Endothelial cell of umbilical vein (primary cell): ENCODE measurements around the gene PHACTR2. TPM values are rescaled to one million over a fixed set of nuclear protein-coding genes. Genes with fewer than 3 reads are reported as not detected.

ENCODE experiments used
- BruUV-seq: library from RNA; stranded (reverse); fragments of 400-500 nt; replicated peaks from 2 replicates; lab custom pipeline; 2021; lab: Mats Ljungman, UMichigan
- CTCF ChIA-PET: fragments of 300-600, 350-600 bp; sonication (Branson Sonifier 250); formaldehyde crosslinking; loops from one replicate; lab custom pipeline; 2021; ENCODE audit warnings: antibody characterized with exemption, inconsistent platforms; lab: Charles Lee
- POLR2A ChIA-PET: fragments of 300-600, 350-600 bp; sonication (Branson Sonifier 250); formaldehyde crosslinking; loops from one replicate; lab custom pipeline; 2021; ENCODE audit warnings: antibody characterized with exemption, inconsistent platforms; lab: Charles Lee
- DNase-seq: peaks from one replicate; pipeline ENCODE4 v3.0.0-alpha.2; 2011; ENCODE audit warnings: low read depth, low spot score
- FAIRE-seq: peaks from 2 replicates; lab custom pipeline; 2011; peaks lifted over from hg19 to GRCh38; lab: Jason Lieb, UNC
- H2AFZ ChIP-seq: 2 replicates; pipeline ENCODE4 v1.6.0; 2012; ENCODE audit warnings: low read depth, low read length, control low read depth, inconsistent platforms
- H3K27ac ChIP-seq: 2 replicates; pipeline ENCODE4 v1.5.1; 2011; ENCODE audit warnings: low read depth, mild to moderate bottlenecking, control low read depth, low read length, moderate library complexity; ENCODE audit not compliant: insufficient read depth
- H3K27me3 ChIP-seq, 2 experiments: 2 replicates each; pipeline versions ENCODE4 v1.6.0 to v1.6.1; 2011; ENCODE audit warnings: low read length in 2 of 2, mixed read lengths in 1 of 2; ENCODE audit not compliant: control insufficient read depth in 2 of 2, insufficient read depth in 2 of 2
- H3K36me3 ChIP-seq, 2 experiments: 2 replicates in 1 of 2; 3 replicates in 1 of 2; pipeline ENCODE4 v1.5.1; 2011; ENCODE audit warnings: low read length in 2 of 2, mild to moderate bottlenecking in 1 of 2, moderate library complexity in 1 of 2; ENCODE audit not compliant: control insufficient read depth in 2 of 2, insufficient read depth in 2 of 2; ENCODE audit errors: extremely low read depth in 1 of 2
- H3K4me1 ChIP-seq: 3 replicates; pipeline ENCODE4 v1.5.1; 2011; ENCODE audit warnings: mild to moderate bottlenecking, low read length; ENCODE audit not compliant: control insufficient read depth, insufficient read depth; ENCODE audit errors: extremely low read depth
- H3K4me2 ChIP-seq: 2 replicates; pipeline ENCODE4 v1.6.1; 2011; ENCODE audit warnings: low read length, control low read depth, mixed read lengths; ENCODE audit not compliant: insufficient read depth
- H3K4me3 ChIP-seq, 3 experiments: fragments of 200-600 bp in 1 of 3; sonication (generic), shearing (Covaris generic) in 1 of 3; replicated peaks in 1 of 3; 2 replicates each; pipeline ENCODE4 v1.5.1; 2011 to 2016; ENCODE audit warnings: control low read depth in 3 of 3, low read length in 3 of 3, mild to moderate bottlenecking in 2 of 3, inconsistent platforms in 1 of 3, low read depth in 1 of 3, moderate library complexity in 1 of 3; ENCODE audit not compliant: insufficient read depth in 1 of 3
- H3K79me2 ChIP-seq: 2 replicates; pipeline ENCODE4 v1.6.0; 2012; ENCODE audit warnings: low read length, inconsistent platforms; ENCODE audit not compliant: control insufficient read depth, insufficient read depth
- H3K9ac ChIP-seq: replicated peaks from 2 replicates; pipeline ENCODE3; 2011; ENCODE audit warnings: low read length, control low read depth; ENCODE audit not compliant: insufficient read depth; ENCODE audit errors: extremely low read depth
- H3K9me1 ChIP-seq: replicated peaks from 3 replicates; pipeline ENCODE4 v1.6.0; 2011; ENCODE audit warnings: mild to moderate bottlenecking, low read length; ENCODE audit not compliant: control insufficient read depth, insufficient read depth; ENCODE audit errors: extremely low read depth
- H3K9me3 ChIP-seq: replicated peaks from 2 replicates; pipeline ENCODE4 v1.5.1; 2012; ENCODE audit warnings: low read length, inconsistent platforms; ENCODE audit not compliant: control insufficient read depth, insufficient read depth
- H4K20me1 ChIP-seq: replicated peaks from 2 replicates; pipeline ENCODE3; 2011; ENCODE audit warnings: mild to moderate bottlenecking, low read length; ENCODE audit not compliant: control insufficient read depth, insufficient read depth; ENCODE audit errors: extremely low read depth
- CTCF ChIP-seq, 2 donors: IDR thresholded peaks; 1 replicate in 1 of 2; 2 replicates in 1 of 2; pipeline ENCODE4 v1.5.1; 2011; ENCODE audit warnings: low read length in 2 of 2, mild to moderate bottlenecking in 2 of 2, moderate library complexity in 2 of 2, control low read depth in 1 of 2, inconsistent platforms in 1 of 2, low read depth in 1 of 2; ENCODE audit not compliant: insufficient read depth in 1 of 2; ENCODE audit errors: extremely low read depth in 1 of 2
- EZH2 ChIP-seq: IDR thresholded peaks from 2 replicates; pipeline ENCODE4 v1.6.1; 2012; ENCODE audit warnings: borderline replicate concordance, low read depth, mild to moderate bottlenecking, moderate library complexity, low read length, inconsistent platforms; ENCODE audit not compliant: severe bottlenecking
- FOS ChIP-seq: IDR thresholded peaks from 2 replicates; pipeline ENCODE4 v1.6.1; 2011; ENCODE audit warnings: mild to moderate bottlenecking, low read length, moderate library complexity, borderline replicate concordance; ENCODE audit not compliant: insufficient read depth
- GATA2 ChIP-seq: IDR thresholded peaks from 2 replicates; pipeline ENCODE4 v1.7.0; 2011; ENCODE audit warnings: low read depth, mild to moderate bottlenecking, moderate library complexity, mixed read lengths, low read length; ENCODE audit not compliant: insufficient read length, insufficient read depth
- JUN ChIP-seq: IDR thresholded peaks from 2 replicates; pipeline ENCODE4 v1.6.1; 2011; ENCODE audit warnings: borderline replicate concordance, low read depth; ENCODE audit not compliant: insufficient read length, insufficient read depth
- MYC ChIP-seq: IDR thresholded peaks from one replicate; pipeline ENCODE4 v1.6.1; 2011; ENCODE audit warnings: mild to moderate bottlenecking, low read depth, low read length
- POLR2A ChIP-seq: IDR thresholded peaks from 2 replicates; pipeline ENCODE4 v1.6.1; 2012; ENCODE audit warnings: low read depth, mild to moderate bottlenecking, control low read depth, low read length
- POLR2AphosphoS5 ChIP-seq: IDR thresholded peaks from 2 replicates; pipeline ENCODE4 v1.6.1; 2012; ENCODE audit warnings: low read depth, mild to moderate bottlenecking, control low read depth, low read length, moderate library complexity; ENCODE audit not compliant: insufficient read depth
- dilution Hi-C: fragments of 300-500 bp; cut with MboI; formaldehyde crosslinking; loops from one replicate; pipeline ENCODE4 v1.15.0; 2019; ENCODE audit warnings: low sequenced_read_pairs; ENCODE audit not compliant: extremely low pct_ligation_motif_present
- intact Hi-C: fragments of 100-400 bp; cut with micrococcal nuclease; formaldehyde crosslinking; loops from one replicate; pipeline ENCODE4 v1.10.0; 2022
- polyA plus RNA-seq, 4 experiments: library from polyadenylated mRNA; depleted of rRNA in 3 of 4; stranded (reverse) in 3 of 4; unstranded in 1 of 4; fragments of >200 nt; gene quantifications; 2 replicates each; pipeline versions ENCODE4 v1.2.1 to v1.2.3, GENCODE V29; 2011 to 2012; ENCODE audit warnings: missing spikeins in 1 of 4
- total RNA-seq: library from RNA; stranded (reverse); gene quantifications from 2 replicates; pipeline ENCODE4 v1.2.3, GENCODE V29; 2021
- TF ChIP-seq, protein P1 (sequence below): IDR thresholded peaks from 2 replicates; pipeline ENCODE4 v1.6.1; 2011; ENCODE audit not compliant: insufficient read depth, insufficient read length

Gene PHACTR2
- total and polyA plus RNA-seq, 2 donors (not counting 3 experiments of a cell fraction or from before 2014, with no cell fraction given) = 16.3 to 178 TPM

DNA sequence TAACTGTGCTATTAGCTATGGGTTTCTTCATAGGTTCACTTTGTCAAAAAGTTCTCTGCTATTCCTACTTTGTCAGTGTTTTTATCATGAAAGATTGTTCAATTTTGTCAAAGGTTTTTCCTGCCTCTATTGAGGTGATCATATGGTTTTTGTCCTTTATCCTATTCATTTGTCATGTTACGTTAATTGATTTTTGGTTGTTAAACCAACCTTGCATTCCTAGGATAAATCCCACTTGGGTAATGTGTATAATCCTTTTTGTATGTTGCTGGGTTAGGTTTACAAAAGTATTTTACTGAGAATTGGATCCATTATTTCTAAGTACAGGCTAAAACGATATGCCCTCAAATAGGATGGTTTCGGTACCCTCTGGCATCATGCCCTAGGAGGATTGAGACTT is 5.0 kb downstream of the PHACTR2 start:
- Histone ChIP-seq H3K9me1 (no peaks in the 10 kb centered on the region), H3K9me3 (no peaks in the 10 kb centered on the region), H4K20me1 (no peaks in the 10 kb centered on the region), H3K36me3 (peaks cover 0 to 2% of the 10 kb centered on the region in 2 experiments), H3K4me2 (no peak overlapping the region), H3K27me3 (no peaks in the 10 kb centered on the region), H3K4me1 (peaks cover 38% of the 10 kb centered on the region), H3K9ac (no peak overlapping the region), H3K4me3 (no peak overlapping the region), H2AFZ (no peak overlapping the region), H3K27ac (no peak overlapping the region), H3K79me2 (peaks cover 90% of the 10 kb centered on the region)
- POLR2A ChIA-PET = no interaction called here
- CTCF ChIA-PET = no interaction called here
- DNase-seq (no peak), FAIRE-seq (no peak)
- intact Hi-C loops (no loop called here), dilution Hi-C loops (no loop called here)
- TF ChIP-seq FOS = no peak
- no peak for TF ChIP-seq GATA2
- no peak for TF ChIP-seq MYC
- no peak for TF ChIP-seq CTCF (IDR thresholded peaks at IDR 0.05; ENCODE audit: extremely low read depth in 1 of 2, insufficient read depth in 1 of 2, low read depth in 1 of 2, low read length in 2 of 2)
- no peak for TF ChIP-seq POLR2AphosphoS5
- TF ChIP-seq POLR2A = no peak
- TF ChIP-seq EZH2 = no peak
- no peak for TF ChIP-seq JUN
- TF ChIP-seq, protein P1, sequence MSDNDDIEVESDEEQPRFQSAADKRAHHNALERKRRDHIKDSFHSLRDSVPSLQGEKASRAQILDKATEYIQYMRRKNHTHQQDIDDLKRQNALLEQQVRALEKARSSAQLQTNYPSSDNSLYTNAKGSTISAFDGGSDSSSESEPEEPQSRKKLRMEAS = no peak
- BruUV-seq = no TSS peak
